ENCODE results near the gene NDOR1.

DNA sequence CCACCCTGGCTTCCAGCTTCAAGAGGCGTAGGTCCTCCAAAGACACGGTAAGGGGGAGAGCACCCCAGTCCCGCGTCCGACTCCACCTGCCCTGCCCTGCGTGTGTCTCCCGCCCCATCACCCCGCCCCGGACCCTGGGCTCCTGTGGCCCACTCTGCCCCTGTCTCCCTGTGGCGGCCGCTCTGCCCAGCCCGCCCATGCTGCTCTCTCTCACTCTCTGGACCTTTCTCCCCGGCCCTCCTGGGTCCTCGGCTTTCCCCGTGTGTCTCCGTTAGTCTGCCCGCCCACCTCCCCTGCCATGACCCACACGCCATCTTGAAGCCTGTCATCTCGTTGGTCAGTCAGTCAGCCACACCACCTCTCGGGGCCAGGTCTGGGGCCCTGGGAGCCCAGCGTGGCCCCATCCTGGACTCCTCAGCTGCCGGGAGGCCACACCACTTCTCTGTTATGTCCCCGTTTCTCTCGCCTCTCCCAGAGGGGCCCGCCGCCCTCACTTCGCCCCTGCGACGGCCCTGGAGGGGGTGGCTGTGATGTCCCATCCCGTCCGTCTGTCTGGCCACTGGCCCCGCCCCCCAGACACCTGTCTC is 40.2 kb upstream of the NDOR1 start:
- TF ChIP-seq, protein P1, sequence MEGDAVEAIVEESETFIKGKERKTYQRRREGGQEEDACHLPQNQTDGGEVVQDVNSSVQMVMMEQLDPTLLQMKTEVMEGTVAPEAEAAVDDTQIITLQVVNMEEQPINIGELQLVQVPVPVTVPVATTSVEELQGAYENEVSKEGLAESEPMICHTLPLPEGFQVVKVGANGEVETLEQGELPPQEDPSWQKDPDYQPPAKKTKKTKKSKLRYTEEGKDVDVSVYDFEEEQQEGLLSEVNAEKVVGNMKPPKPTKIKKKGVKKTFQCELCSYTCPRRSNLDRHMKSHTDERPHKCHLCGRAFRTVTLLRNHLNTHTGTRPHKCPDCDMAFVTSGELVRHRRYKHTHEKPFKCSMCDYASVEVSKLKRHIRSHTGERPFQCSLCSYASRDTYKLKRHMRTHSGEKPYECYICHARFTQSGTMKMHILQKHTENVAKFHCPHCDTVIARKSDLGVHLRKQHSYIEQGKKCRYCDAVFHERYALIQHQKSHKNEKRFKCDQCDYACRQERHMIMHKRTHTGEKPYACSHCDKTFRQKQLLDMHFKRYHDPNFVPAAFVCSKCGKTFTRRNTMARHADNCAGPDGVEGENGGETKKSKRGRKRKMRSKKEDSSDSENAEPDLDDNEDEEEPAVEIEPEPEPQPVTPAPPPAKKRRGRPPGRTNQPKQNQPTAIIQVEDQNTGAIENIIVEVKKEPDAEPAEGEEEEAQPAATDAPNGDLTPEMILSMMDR (IDR thresholded peaks at IDR 0.05; ENCODE audit: extremely low read depth in 1 of 2, insufficient read depth in 1 of 2, low read depth in 1 of 2, low read length in 2 of 2): no peak
- no peak for TF ChIP-seq JUN (IDR thresholded peaks at IDR 0.05; ENCODE audit: borderline replicate concordance, insufficient read depth, insufficient read length, low read depth)
- TF ChIP-seq POLR2A (IDR thresholded peaks at IDR 0.05; ENCODE audit: low read depth, low read length): no peak

Measured in endothelial cell of umbilical vein (primary cell).